Cardiac septum (tissue), 1 donor: ENCODE results near the gene OSBPL2. TPM values are rescaled to one million over a fixed set of nuclear protein-coding genes. Genes with fewer than 3 reads are reported as not detected.

ENCODE experiments used
- DNase-seq: peaks from one replicate; pipeline ENCODE4 v3.0.0-alpha.2; 2020; ENCODE audit warnings: low spot score
- intact Hi-C: fragments of 100-400 bp; cut with DNase I; formaldehyde crosslinking; loops from one replicate; pipeline ENCODE4 v1.14.0; 2022
- long read RNA-seq: library from polyadenylated mRNA; unstranded; transcript quantifications from one replicate; pipeline ENCODE4 v2.0.0, GENCODE V29; 2021
- total RNA-seq: library from RNA; stranded (reverse); fragmentation: NEBNext Ultra II Directional; extraction: Animal tissue kit (Norgen Biotek cat#: 25700); gene quantifications from one replicate; pipeline ENCODE4 v1.2.1, GENCODE V29; 2021
- donor health status: DM: no; HTN: no; CAD: no.

OSBPL2 gene
- 55.1 TPM for total RNA-seq
- long read RNA-seq, full-length matches to known transcripts: 52 of 80 reads
- long read RNA-seq, partial matches to known transcripts: 17 of 80 reads
- long read RNA-seq, other reads (novel, unspliced or antisense): 11 of 80 reads

GRCh38 chr20:62237801-62238568 lies at the start of gene OSBPL2:
Gene OSBPL2, plus strand, starts transcription at chr20:62238521. Its CDS starts 17,664 bp downstream, at chr20:62256185.
- intact Hi-C loops: loop anchor here (2.0 to 5.0 kb wide), 2 partner anchors 55 to 116 kb away; partner anchors contain the start of genes LSM14B and MTG2
- DNase-seq: peak; percentile 100

DNA sequence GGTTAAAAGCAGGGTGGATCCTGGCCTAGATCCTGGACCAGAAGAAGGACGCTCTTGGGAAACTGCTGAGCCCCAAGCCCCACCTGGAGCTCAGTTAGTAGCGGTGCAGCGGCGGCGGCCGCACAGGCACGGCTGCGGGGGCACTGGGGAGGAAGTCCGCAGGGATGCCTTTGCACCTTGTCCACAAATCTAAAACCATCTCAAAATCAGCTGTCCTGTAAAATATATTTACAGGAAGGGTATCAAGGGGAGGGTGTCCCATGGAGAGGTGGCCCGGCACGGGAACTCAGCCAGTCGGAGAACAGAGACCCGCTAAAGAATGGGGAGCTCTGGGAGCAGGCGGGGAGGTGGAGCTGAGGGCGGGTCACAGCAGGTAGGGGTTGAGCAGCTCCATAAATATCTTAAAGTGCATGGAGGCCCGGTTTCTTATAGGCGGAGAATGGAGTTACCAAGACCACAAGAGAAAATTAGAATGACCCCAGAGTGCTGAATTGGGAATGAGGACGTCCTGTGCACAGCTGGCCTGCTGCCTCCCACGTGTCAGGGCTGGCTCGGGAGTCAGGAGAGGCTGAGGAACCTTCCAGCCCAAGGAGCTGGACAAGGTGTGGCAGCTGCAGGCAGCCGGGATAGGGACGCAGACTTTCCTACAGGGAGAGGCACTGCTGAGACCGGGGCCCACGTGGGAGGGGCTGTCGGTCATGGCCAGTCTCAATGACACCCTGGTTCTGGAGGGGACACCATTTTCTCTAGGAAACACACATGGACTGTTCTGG lies 47.5 kb upstream of the OSBPL2 start:
- intact Hi-C loops: no loop called here
- DNase-seq: no peak

- DNase-seq: no peak
- intact Hi-C loops: no loop called here
Measured at GRCh38 chr20:62191781-62192559, 46.4 kb upstream of the OSBPL2 start.

DNA sequence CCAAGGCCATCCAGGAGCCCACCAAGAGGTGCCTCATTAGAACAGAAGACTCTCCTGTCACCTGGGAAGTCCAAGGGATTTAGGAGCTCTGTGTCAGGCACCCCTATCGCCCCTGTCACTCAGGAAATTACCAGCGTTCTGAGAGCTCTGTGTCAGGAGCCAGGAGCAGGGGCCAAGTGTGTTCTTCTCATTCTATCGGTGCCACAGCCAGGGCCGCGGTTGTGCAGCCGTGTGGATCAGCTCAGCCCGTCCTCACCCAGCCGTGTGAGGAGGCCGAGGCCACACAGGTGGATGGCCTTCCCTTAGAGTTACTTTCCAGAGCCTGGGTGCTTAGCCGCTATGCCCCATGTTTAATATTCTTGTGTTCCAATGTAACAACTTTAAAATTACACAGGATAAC lies 45.7 kb upstream of the OSBPL2 start:
- intact Hi-C loops: no loop called here
- no peak for DNase-seq

GRCh38 chr20:62193079-62194025 lies 45.0 kb upstream of the OSBPL2 start:
- intact Hi-C loops: no loop called here
- no peak for DNase-seq

- no peak for DNase-seq
- intact Hi-C loops: no loop called here
Measured at GRCh38 chr20:62195075-62195405, 43.3 kb upstream of the OSBPL2 start.

- DNase-seq: no peak
- intact Hi-C loops: no loop called here
Measured at GRCh38 chr20:62195736-62196135, 42.6 kb upstream of the OSBPL2 start.

DNA sequence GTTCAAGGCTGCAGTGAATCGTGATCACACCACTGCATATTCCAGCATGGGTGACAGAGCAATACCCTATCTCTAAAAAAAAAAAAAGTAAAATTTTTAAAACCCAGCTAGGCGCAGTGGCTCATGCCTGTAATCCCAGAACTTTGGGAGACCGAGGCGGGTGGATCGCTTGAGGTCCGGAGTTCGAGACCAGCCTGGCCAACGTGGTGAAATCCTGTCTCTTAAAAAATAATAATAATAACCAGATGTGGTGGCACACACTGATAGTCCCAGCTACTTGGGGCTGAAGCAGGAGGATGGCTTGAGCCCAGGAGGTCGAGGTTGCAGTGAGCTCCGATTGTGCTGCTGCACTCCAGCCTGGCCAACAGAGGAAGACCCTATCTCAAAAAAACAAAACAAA lies 42.0 kb upstream of the OSBPL2 start:
- no peak for DNase-seq
- intact Hi-C loops: no loop called here

DNA sequence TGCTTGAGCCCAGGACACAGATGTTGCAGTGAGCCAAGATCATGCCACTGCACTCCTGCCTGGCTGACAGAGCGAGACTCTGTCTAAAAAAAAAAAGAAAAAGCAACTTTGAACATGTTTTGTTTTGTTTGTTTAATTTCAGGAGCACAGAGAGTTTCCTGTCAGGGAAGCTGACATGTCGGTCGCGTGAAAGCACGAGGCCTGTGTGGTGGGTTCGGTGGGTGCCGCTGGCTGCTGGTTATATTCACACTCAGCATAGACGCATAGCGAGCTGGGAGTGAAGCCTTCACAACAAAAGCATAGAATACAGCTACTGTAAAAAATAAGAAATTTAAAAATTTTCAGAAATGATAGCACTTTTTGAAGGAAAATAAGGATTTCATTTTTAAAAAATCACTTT lies 41.0 kb upstream of the OSBPL2 start:
- intact Hi-C loops: no loop called here
- no peak for DNase-seq

- intact Hi-C loops: no loop called here
- DNase-seq: no peak
Measured at GRCh38 chr20:62197801-62198200, 40.5 kb upstream of the OSBPL2 start.

DNA sequence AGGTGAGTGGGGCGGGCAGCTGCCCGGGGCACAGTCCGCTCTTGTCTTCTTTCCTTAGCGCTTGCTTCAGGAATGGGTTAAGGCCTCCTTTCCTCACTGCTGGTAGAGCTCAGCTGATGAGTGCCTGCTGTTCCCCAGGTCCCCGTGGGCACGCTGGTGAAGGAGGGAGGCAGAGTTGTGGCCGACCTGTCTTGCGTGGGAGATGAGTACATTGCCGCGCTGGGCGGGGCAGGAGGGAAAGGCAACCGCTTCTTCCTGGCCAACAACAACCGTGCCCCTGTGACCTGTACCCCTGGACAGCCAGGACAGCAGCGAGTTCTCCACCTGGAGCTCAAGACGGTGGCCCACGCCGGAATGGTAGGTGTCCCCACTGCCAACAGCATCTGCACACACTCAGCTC lies 39.8 kb upstream of the OSBPL2 start:
- intact Hi-C loops: no loop called here
- DNase-seq: no peak

DNA sequence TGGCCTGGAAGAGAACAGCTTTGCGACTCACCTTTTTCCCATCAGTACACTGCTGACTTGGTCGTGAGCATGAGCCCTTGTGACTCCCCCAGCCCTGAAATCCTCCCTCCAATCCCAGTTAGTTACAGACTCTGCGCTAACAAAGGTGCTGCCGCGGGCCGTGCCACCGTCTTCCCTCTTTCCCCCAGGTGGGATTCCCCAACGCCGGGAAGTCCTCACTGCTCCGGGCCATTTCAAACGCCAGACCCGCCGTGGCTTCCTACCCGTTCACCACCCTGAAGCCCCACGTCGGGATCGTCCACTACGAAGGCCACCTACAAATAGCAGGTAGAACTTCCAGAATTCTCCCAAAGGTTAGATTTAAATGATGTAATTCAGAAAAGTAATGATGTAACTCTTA lies 39.4 kb upstream of the OSBPL2 start:
- intact Hi-C loops: no loop called here
- no peak for DNase-seq

DNA sequence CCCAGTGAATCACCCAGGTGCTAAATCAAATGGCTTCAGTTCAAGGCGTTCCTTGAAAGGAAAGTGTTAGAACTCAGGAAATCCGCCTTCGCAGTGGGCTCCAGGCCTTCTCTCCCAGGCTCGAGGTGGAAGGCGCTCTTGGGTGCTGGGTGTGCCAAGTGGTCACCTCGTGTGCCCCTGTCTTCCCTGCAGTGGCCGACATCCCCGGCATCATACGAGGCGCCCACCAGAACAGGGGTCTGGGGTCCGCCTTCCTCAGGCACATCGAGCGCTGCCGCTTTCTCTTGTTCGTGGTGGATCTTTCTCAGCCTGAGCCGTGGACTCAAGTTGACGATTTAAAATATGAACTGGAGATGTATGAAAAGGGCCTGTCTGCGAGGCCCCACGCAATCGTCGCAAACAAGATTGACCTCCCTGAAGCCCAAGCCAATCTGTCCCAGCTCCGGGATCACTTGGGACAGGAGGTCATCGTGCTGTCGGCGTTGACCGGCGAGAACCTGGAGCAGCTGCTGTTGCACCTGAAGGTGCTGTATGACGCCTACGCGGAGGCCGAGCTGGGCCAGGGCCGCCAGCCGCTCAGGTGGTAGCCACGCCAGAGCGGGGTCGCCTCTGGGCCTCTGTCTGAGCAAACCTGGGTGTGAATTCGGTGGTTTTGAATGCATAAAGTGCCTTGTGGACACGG lies 37.7 kb upstream of the OSBPL2 start:
- no peak for DNase-seq
- intact Hi-C loops: no loop called here

GRCh38 chr20:62201173-62202082 lies 36.9 kb upstream of the OSBPL2 start:
- intact Hi-C loops: no loop called here
- DNase-seq: no peak

DNA sequence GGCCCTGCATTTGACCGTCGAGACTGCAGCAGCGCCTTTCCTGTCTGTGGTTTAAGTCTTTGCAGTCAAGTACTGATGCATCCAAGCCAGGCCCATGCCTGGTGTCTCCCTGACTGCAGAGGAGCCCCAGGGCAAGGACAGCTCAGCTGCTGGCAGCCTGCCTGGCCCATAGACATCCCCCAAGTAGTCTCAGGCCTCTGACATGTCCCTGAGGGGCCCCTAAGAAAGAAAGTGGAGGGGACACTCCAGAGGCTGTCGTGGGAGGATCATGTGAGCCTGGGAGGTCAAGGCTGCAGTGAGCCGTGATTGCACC lies 36.3 kb upstream of the OSBPL2 start:
- no peak for DNase-seq
- intact Hi-C loops: no loop called here

DNA sequence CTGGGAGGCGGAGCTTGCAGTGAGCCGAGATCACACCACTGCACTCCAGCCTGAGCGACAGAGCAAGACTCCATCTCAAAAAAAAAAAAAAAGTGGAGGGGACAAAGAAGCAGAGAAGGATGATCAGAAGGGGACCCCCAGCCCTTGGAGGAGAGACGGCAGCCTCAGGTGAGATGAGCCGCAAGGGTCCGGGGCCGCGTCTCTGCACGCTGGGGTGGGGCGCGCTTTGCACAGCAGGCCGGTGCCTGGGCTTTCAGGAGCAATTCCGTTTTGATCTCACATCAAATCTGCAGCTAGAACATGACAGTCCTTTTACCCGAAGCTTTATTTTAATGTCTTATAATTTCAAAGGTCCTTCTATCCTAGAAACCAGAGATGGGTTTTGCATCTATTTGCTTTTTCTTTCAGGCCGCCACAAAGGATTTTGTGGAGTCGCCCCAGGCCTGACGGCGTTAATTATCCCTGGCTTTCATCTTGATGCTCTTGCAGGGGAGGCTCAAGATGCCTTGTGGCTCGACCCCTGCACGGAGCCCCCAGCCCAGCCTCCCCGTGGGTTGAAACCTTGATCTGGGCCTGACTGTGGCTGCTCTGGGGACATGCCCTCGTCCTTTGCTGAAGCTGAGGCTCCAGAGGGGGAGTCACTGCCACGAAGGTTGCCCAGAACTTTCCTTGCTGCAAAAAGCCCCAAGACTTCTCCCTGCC lies 35.5 kb upstream of the OSBPL2 start:
- DNase-seq: no peak
- intact Hi-C loops: no loop called here

DNA sequence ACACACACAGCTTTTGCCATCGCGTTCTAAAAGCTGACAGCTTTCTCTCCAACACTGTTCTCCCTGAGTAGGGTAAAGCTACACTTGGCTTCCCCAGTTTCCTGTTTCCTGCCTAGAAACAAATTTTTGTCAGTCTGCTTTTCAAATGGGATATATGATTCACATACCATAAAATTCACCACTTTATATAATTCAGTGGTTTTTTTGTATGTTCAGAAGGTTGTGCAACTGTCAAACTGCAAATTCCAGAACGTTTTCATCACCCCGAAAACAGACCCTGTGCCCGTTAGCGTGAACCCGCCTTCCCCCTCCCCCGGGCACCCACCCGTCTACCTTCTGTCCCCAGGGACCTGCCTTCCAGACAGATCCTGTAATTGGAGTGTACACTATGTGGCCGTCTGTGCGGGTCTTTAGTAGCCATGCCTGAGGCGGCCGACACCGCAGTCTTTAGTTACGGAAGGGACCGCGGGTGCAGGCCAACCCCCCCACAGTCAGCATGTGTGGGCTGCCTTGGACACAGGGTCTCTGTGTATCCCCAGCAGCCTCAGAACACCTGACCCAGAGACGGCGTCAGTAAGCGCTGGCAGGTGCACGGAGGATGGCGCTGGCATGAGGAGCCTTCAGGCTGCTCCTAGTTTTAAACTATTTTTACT lies 34.8 kb upstream of the OSBPL2 start:
- intact Hi-C loops: no loop called here
- no peak for DNase-seq
